ENCODE results near the gene ZNF524. TPM values are rescaled to one million over a fixed set of nuclear protein-coding genes. Genes with fewer than 3 reads are reported as not detected.

Gene ZNF524
- total and polyA plus RNA-seq, 9 of the 15 experiments (the other 6 are each of a cell fraction or from before 2014, with no cell fraction given), result 0.08 to 15.6 (median 2.9) TPM

GRCh38 chr19:55596304-55596703 lies 3.8 kb upstream of the ZNF524 start:
- Histone ChIP-seq H3K27ac (ENCODE audit: extremely low read depth, low read depth, low read length) (no peak overlapping the region; the same call in 2 of the 3 replicates), H2AFZ (ENCODE audit: low read depth, low read length) (no peak overlapping the region), H3K36me3 (ENCODE audit: control insufficient read depth, insufficient read depth, low read length) (peaks cover 39% of the 10 kb centered on the region; the same call in 2 of the 3 replicates), H3K9ac (ENCODE audit: insufficient read depth in 1 of 2, low read depth in 2 of 2, low read length in 2 of 2) (no peak overlapping the region), H4K20me1 (replicated peaks; ENCODE audit: control insufficient read depth, insufficient read depth, low read length) (no peaks in the 10 kb centered on the region), H3K4me3 (no peak overlapping the region), H3K79me2 (ENCODE audit: control insufficient read depth, insufficient read depth, low read length) (peaks cover 13% of the 10 kb centered on the region), H3K9me3 (replicated peaks; ENCODE audit: control insufficient read depth, insufficient read depth, low read depth, low read length) (peaks cover 3% of the 10 kb centered on the region; the same call in 1 of the 2 replicates), H3K4me1 (replicated peaks in 1 of 2; ENCODE audit: control insufficient read depth in 2 of 2, insufficient read depth in 2 of 2, low read length in 2 of 2) (peaks cover 14 to 23% of the 10 kb centered on the region in 2 experiments; a peak in 4 of 5 replicates), H3K9me1 (ENCODE audit: control insufficient read depth, insufficient read depth, low read length) (no peaks in the 10 kb centered on the region), H3K27me3 (ENCODE audit: control insufficient read depth in 2 of 2, insufficient read depth in 2 of 2, low read length in 2 of 2) (no peaks in the 10 kb centered on the region), H3K4me2 (ENCODE audit: insufficient read depth, low read length) (no peak overlapping the region)
- whole genome bisulfite sequencing (ENCODE audit: insufficient coverage, low coverage, missing lambda C conversion rate), result 91% methylated on average over 1 of the region's 3 CpGs
- in situ Hi-C loops (cut with MboI), result no loop called here
- no TSS peak for BruUV-seq (replicated peaks)
- ChIA-PET POLR2A (no interaction called here), CTCF (ENCODE audit: low intra/inter-chr PET ratio) (no interaction called here)
- no peak for ATAC-seq
- intact Hi-C loops (cut with micrococcal nuclease), result no loop called here
- TF ChIP-seq ZNF23 (CRISPR knock-in tag; IDR thresholded peaks at IDR 0.05), result no peak
- no peak for TF ChIP-seq HNRNPK (IDR thresholded peaks at IDR 0.05; ENCODE audit: low read depth, low read length, poor library complexity, severe bottlenecking)
- TF ChIP-seq RBM39 (optimal IDR thresholded peaks at IDR 0.05; ENCODE audit: low read depth, low read length), result no peak
- no peak for TF ChIP-seq PCBP2 (IDR thresholded peaks at IDR 0.05; ENCODE audit: low read depth, low read length, poor library complexity, severe bottlenecking)
- no peak for TF ChIP-seq ZBTB49 (CRISPR knock-in tag; IDR thresholded peaks at IDR 0.05; ENCODE audit: borderline replicate concordance)
- TF ChIP-seq ATF1 (CRISPR knock-in tag; IDR thresholded peaks at IDR 0.05), result no peak
- no peak for TF ChIP-seq ATF1 (tag; IDR thresholded peaks at IDR 0.05)
- no peak for TF ChIP-seq NR2C1 (IDR thresholded peaks at IDR 0.05)
- TF ChIP-seq NR2C1 (tag; IDR thresholded peaks at IDR 0.05), result no peak
- TF ChIP-seq SRF (CRISPR knock-in tag; IDR thresholded peaks at IDR 0.05), result no peak
- no peak for TF ChIP-seq ZNF830 (CRISPR knock-in tag; IDR thresholded peaks at IDR 0.05)
- no peak for TF ChIP-seq EP400 (IDR thresholded peaks at IDR 0.05)
- no peak for TF ChIP-seq ZNF778 (CRISPR knock-in tag; IDR thresholded peaks at IDR 0.05)
- TF ChIP-seq ZBTB7A (IDR thresholded peaks at IDR 0.05; ENCODE audit: borderline replicate concordance, control insufficient read depth, low read depth, low read length), result no peak
- no peak for DNase-seq (ENCODE audit: extremely low read depth in 1 of 4, low spot score in 3 of 4)
- FAIRE-seq, result no peak
